ENCODE measurements around the gene HLA-DMB.

Gene HLA-DMB

DNA sequence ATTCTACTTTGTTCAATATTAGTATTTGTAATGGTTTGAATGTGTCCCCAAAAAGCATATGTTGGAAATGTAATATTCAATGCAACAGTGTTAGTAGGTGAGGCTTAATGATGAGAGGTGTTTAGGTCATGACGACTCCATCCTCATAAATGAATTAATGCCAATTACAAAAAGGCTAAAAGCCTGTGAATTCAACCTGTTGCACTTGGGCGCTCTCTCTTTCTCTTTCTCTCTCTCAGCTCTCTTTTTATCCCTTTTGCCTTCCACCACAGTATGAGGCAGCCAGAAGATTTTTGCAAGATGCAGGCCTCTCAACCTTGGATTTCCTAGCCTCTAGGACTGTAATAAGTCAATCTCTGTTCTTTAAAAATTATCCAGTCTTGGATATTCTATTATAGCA lies 52.3 kb downstream of the HLA-DMB start:
- ATAC-seq = no peak
- TF ChIP-seq, protein P1, sequence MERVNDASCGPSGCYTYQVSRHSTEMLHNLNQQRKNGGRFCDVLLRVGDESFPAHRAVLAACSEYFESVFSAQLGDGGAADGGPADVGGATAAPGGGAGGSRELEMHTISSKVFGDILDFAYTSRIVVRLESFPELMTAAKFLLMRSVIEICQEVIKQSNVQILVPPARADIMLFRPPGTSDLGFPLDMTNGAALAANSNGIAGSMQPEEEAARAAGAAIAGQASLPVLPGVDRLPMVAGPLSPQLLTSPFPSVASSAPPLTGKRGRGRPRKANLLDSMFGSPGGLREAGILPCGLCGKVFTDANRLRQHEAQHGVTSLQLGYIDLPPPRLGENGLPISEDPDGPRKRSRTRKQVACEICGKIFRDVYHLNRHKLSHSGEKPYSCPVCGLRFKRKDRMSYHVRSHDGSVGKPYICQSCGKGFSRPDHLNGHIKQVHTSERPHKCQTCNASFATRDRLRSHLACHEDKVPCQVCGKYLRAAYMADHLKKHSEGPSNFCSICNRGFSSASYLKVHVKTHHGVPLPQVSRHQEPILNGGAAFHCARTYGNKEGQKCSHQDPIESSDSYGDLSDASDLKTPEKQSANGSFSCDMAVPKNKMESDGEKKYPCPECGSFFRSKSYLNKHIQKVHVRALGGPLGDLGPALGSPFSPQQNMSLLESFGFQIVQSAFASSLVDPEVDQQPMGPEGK (CRISPR knock-in tag; IDR thresholded peaks at IDR 0.05; ENCODE audit: borderline replicate concordance) = no peak
- no peak for TF ChIP-seq PPARA (CRISPR knock-in tag; IDR thresholded peaks at IDR 0.05; ENCODE audit: borderline replicate concordance)
- TF ChIP-seq, protein P2, sequence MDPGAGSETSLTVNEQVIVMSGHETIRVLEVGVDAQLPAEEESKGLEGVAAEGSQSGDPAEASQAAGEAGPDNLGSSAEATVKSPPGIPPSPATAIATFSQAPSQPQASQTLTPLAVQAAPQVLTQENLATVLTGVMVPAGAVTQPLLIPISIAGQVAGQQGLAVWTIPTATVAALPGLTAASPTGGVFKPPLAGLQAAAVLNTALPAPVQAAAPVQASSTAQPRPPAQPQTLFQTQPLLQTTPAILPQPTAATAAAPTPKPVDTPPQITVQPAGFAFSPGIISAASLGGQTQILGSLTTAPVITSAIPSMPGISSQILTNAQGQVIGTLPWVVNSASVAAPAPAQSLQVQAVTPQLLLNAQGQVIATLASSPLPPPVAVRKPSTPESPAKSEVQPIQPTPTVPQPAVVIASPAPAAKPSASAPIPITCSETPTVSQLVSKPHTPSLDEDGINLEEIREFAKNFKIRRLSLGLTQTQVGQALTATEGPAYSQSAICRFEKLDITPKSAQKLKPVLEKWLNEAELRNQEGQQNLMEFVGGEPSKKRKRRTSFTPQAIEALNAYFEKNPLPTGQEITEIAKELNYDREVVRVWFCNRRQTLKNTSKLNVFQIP (CRISPR knock-in tag; IDR thresholded peaks at IDR 0.05; ENCODE audit: borderline replicate concordance, low read depth) = no peak
- no peak for TF ChIP-seq ZNF70 (CRISPR knock-in tag; IDR thresholded peaks at IDR 0.05)
- no peak for TF ChIP-seq ISL1 (CRISPR knock-in tag; IDR thresholded peaks at IDR 0.05)
- no peak for TF ChIP-seq ZC3H10 (CRISPR knock-in tag; IDR thresholded peaks at IDR 0.05)
- no peak for TF ChIP-seq TCF4 (CRISPR knock-in tag; IDR thresholded peaks at IDR 0.05; ENCODE audit: borderline replicate concordance)
- no peak for TF ChIP-seq GLIS3 (CRISPR knock-in tag; IDR thresholded peaks at IDR 0.05)
- TF ChIP-seq ZNF565 (CRISPR knock-in tag; conservative IDR thresholded peaks at IDR 0.05; ENCODE audit: low read depth) = no peak
- TF ChIP-seq TOX (CRISPR knock-in tag; IDR thresholded peaks at IDR 0.05; ENCODE audit: borderline replicate concordance) = no peak
- no peak for TF ChIP-seq ESRRG (CRISPR knock-in tag; IDR thresholded peaks at IDR 0.05)

DNA sequence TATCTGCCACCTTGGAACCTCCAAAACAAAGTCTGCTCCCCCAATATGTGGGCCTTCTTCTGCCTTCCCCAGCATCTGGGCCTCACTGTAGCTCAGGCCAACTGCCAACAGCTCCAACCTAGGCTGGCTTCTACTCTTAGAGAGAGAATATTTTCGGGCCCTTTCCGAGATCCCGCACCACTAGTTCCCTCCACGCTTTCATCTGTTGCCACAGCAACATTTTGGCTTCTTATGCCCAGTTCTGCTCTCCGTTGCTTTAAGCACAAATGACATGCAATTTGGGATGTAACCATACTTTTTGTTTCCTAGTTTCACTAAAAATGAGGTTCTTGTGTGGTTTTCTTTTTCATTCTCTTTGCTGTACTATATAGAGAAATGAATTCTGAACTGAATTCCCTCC lies 53.2 kb downstream of the HLA-DMB start:
- ATAC-seq = no peak
- TF ChIP-seq GLIS3 (CRISPR knock-in tag; IDR thresholded peaks at IDR 0.05) = no peak
- TF ChIP-seq, protein P1 (CRISPR knock-in tag; IDR thresholded peaks at IDR 0.05; ENCODE audit: borderline replicate concordance) = no peak

DNA sequence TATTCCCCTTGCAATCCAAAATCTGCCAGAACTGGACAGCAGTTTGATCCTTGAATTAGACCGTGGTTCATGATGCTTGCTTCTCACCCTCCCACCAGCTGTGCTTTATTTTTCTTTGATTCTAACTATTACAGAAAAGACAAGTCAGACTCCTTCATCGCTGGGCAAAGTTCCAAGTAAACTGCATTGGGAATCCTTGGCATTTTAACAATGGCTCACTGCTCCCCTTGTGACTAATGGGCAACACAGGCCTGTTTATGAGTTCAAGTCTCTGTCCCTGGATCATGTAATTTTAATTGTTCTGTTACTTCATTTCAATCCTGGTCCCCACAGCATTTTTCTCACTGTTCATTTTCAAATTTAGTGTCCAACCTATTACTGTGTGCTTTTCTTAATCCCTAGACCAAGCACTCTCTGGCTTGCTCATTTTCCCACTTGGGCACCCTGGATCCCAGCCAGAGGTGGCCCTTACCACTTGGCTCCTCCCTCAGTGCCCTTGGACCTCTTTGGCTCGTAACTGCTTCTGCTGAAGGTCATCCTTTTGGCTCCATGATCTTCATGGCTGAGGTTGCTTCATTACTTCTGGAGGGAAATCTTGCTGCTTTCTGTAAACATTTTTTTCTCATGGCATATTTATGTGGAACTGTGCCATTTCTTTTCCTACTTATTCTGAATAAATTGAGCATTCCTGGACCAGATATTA lies 54.0 kb downstream of the HLA-DMB start:
- TF ChIP-seq TOX (CRISPR knock-in tag; IDR thresholded peaks at IDR 0.05; ENCODE audit: borderline replicate concordance) (no peak), ZFP30 (CRISPR knock-in tag; IDR thresholded peaks at IDR 0.05) (no peak), ARNTL (CRISPR knock-in tag; IDR thresholded peaks at IDR 0.05; ENCODE audit: borderline replicate concordance, low read depth) (no peak), ZC3H10 (CRISPR knock-in tag; IDR thresholded peaks at IDR 0.05) (no peak), TCF4 (CRISPR knock-in tag; IDR thresholded peaks at IDR 0.05; ENCODE audit: borderline replicate concordance) (no peak), ZFP3 (CRISPR knock-in tag; IDR thresholded peaks at IDR 0.05) (no peak), GLIS3 (CRISPR knock-in tag; IDR thresholded peaks at IDR 0.05) (no peak), ESRRG (CRISPR knock-in tag; IDR thresholded peaks at IDR 0.05) (no peak), SNAI2 (CRISPR knock-in tag; IDR thresholded peaks at IDR 0.05) (no peak), OSR1 (CRISPR knock-in tag; IDR thresholded peaks at IDR 0.05) (no peak), ZNF8 (CRISPR knock-in tag; IDR thresholded peaks at IDR 0.05) (no peak), BACH2 (CRISPR knock-in tag; IDR thresholded peaks at IDR 0.05; ENCODE audit: borderline replicate concordance) (no peak)
- TF ChIP-seq, protein P3, sequence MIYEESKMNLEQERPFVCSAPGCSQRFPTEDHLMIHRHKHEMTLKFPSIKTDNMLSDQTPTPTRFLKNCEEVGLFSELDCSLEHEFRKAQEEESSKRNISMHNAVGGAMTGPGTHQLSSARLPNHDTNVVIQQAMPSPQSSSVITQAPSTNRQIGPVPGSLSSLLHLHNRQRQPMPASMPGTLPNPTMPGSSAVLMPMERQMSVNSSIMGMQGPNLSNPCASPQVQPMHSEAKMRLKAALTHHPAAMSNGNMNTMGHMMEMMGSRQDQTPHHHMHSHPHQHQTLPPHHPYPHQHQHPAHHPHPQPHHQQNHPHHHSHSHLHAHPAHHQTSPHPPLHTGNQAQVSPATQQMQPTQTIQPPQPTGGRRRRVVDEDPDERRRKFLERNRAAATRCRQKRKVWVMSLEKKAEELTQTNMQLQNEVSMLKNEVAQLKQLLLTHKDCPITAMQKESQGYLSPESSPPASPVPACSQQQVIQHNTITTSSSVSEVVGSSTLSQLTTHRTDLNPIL (CRISPR knock-in tag; IDR thresholded peaks at IDR 0.05; ENCODE audit: low read depth) = no peak
- TF ChIP-seq, protein P2 (CRISPR knock-in tag; IDR thresholded peaks at IDR 0.05; ENCODE audit: borderline replicate concordance, low read depth) = no peak
- TF ChIP-seq, protein P4, sequence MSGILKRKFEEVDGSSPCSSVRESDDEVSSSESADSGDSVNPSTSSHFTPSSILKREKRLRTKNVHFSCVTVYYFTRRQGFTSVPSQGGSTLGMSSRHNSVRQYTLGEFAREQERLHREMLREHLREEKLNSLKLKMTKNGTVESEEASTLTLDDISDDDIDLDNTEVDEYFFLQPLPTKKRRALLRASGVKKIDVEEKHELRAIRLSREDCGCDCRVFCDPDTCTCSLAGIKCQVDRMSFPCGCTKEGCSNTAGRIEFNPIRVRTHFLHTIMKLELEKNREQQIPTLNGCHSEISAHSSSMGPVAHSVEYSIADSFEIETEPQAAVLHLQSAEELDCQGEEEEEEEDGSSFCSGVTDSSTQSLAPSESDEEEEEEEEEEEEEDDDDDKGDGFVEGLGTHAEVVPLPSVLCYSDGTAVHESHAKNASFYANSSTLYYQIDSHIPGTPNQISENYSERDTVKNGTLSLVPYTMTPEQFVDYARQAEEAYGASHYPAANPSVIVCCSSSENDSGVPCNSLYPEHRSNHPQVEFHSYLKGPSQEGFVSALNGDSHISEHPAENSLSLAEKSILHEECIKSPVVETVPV (CRISPR knock-in tag; IDR thresholded peaks at IDR 0.05) = no peak
- TF ChIP-seq, protein P1 (CRISPR knock-in tag; IDR thresholded peaks at IDR 0.05; ENCODE audit: borderline replicate concordance) = no peak
- TF ChIP-seq, protein P5, sequence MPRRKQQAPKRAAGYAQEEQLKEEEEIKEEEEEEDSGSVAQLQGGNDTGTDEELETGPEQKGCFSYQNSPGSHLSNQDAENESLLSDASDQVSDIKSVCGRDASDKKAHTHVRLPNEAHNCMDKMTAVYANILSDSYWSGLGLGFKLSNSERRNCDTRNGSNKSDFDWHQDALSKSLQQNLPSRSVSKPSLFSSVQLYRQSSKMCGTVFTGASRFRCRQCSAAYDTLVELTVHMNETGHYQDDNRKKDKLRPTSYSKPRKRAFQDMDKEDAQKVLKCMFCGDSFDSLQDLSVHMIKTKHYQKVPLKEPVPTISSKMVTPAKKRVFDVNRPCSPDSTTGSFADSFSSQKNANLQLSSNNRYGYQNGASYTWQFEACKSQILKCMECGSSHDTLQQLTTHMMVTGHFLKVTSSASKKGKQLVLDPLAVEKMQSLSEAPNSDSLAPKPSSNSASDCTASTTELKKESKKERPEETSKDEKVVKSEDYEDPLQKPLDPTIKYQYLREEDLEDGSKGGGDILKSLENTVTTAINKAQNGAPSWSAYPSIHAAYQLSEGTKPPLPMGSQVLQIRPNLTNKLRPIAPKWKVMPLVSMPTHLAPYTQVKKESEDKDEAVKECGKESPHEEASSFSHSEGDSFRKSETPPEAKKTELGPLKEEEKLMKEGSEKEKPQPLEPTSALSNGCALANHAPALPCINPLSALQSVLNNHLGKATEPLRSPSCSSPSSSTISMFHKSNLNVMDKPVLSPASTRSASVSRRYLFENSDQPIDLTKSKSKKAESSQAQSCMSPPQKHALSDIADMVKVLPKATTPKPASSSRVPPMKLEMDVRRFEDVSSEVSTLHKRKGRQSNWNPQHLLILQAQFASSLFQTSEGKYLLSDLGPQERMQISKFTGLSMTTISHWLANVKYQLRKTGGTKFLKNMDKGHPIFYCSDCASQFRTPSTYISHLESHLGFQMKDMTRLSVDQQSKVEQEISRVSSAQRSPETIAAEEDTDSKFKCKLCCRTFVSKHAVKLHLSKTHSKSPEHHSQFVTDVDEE (CRISPR knock-in tag; IDR thresholded peaks at IDR 0.05) = no peak
- peak; percentile 60 for ATAC-seq

Measured in SK-N-SH treated with all-trans-retinoic acid at 6 μM for 48 hours (cell line).